Osteoblast (primary cell): Measurements from ENCODE around the gene XPOT. TPM values are rescaled to one million over a fixed set of nuclear protein-coding genes. Genes with fewer than 3 reads are reported as not detected.

Source experiments
- DNase-seq: peaks from one replicate; pipeline ENCODE4 v3.0.0; 2011; ENCODE audit warnings: low spot score, mixed read lengths; ENCODE audit not compliant: insufficient read length; ENCODE audit errors: missing footprints
- H2AFZ ChIP-seq: 2 replicates; pipeline ENCODE4 v1.6.0; 2011; ENCODE audit warnings: mild to moderate bottlenecking, low read length
- H3K27ac ChIP-seq: 2 replicates; pipeline ENCODE4 v1.5.1; 2011; ENCODE audit warnings: mild to moderate bottlenecking, low read depth, low read length, moderate library complexity
- H3K27me3 ChIP-seq: 2 replicates; pipeline ENCODE4 v1.6.0; 2012; ENCODE audit warnings: mild to moderate bottlenecking, control low read depth, inconsistent platforms, low read length, moderate library complexity; ENCODE audit not compliant: insufficient read depth
- H3K36me3 ChIP-seq: 2 replicates; pipeline ENCODE4 v1.5.1; 2011; ENCODE audit warnings: mild to moderate bottlenecking, low read length, control low read depth, moderate library complexity; ENCODE audit not compliant: insufficient read depth
- H3K4me1 ChIP-seq: 2 replicates; pipeline ENCODE4 v1.5.1; 2011; ENCODE audit warnings: mild to moderate bottlenecking, low read length, control low read depth, moderate library complexity; ENCODE audit not compliant: insufficient read depth
- H3K4me2 ChIP-seq: 2 replicates; pipeline ENCODE4 v1.6.0; 2011; ENCODE audit warnings: mild to moderate bottlenecking, low read length; ENCODE audit not compliant: insufficient read depth
- H3K4me3 ChIP-seq: fragments of 200-600 bp; sonication (generic); 3 replicates; pipeline ENCODE4 v1.5.1; 2012; ENCODE audit warnings: mild to moderate bottlenecking, low read length, inconsistent platforms; ENCODE audit not compliant: insufficient read depth
- H3K79me2 ChIP-seq: 2 replicates; pipeline ENCODE4 v1.6.0; 2012; ENCODE audit warnings: mild to moderate bottlenecking, low read length, control low read depth, inconsistent platforms; ENCODE audit not compliant: insufficient read depth
- H3K9me3 ChIP-seq: 2 replicates; pipeline ENCODE4 v1.5.1; 2011; ENCODE audit warnings: low read depth, low read length, control low read depth
- H4K20me1 ChIP-seq: 2 replicates; pipeline ENCODE4 v1.6.0; 2012; ENCODE audit warnings: mild to moderate bottlenecking, low read length, control low read depth; ENCODE audit not compliant: insufficient read depth
- CTCF ChIP-seq: IDR thresholded peaks from 2 replicates; pipeline ENCODE4 v1.5.1; 2011; ENCODE audit warnings: mild to moderate bottlenecking, low read depth, low read length, moderate library complexity; ENCODE audit errors: extremely low read depth
- total RNA-seq: library from RNA; depleted of rRNA; stranded (reverse); fragments of >200 nt; gene quantifications from 2 replicates; pipeline ENCODE4 v1.2.3, GENCODE V29; 2012

XPOT gene
- total RNA-seq, 1 donor: 217 TPM

DNA sequence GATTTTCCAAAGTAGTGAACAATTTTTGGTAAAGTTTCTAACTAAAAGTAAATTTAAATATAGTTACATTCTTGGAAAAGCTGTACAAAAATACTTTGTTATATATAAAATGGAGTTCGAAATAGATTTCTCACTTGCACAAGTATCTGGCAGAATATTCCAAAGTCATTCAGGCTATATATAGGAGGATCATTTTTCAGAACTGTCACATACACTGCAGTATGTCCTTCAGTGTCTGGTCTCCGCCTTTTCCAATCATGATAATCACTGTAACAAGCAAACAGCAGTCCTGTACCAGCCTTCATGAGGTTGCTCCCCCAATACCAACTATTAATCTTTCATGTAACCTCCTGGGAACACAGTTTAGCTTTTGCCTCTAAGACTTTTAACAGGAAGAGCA is 66.3 kb downstream of the XPOT start:
- Histone ChIP-seq H3K27ac (no peak overlapping the region), H4K20me1 (peaks cover 6% of the 10 kb centered on the region), H3K27me3 (no peaks in the 10 kb centered on the region), H2AFZ (no peak overlapping the region), H3K4me2 (no peak overlapping the region), H3K79me2 (peaks cover 37% of the 10 kb centered on the region), H3K36me3 (peaks cover 72% of the 10 kb centered on the region), H3K4me1 (no peaks in the 10 kb centered on the region), H3K9me3 (no peaks in the 10 kb centered on the region), H3K4me3 (no peak overlapping the region)
- TF ChIP-seq CTCF: no peak
- DNase-seq: no peak

- DNase-seq: no peak
- peaks cover 8% of the 10 kb centered on the region for H4K20me1 ChIP-seq
- no peak overlapping the region for H3K27ac ChIP-seq
- peaks cover 60% of the 10 kb centered on the region for H3K79me2 ChIP-seq
- no peaks in the 10 kb centered on the region for H3K4me1 ChIP-seq
- H3K4me3 ChIP-seq: no peak overlapping the region
- peaks cover 58% of the 10 kb centered on the region for H3K36me3 ChIP-seq
- no peaks in the 10 kb centered on the region for H3K9me3 ChIP-seq
- TF ChIP-seq CTCF: no peak
- H3K27me3 ChIP-seq: no peaks in the 10 kb centered on the region
- no peak overlapping the region for H3K4me2 ChIP-seq
- no peak overlapping the region for H2AFZ ChIP-seq
Measured at GRCh38 chr12:64473176-64473575, 69.0 kb downstream of the XPOT start.

DNA sequence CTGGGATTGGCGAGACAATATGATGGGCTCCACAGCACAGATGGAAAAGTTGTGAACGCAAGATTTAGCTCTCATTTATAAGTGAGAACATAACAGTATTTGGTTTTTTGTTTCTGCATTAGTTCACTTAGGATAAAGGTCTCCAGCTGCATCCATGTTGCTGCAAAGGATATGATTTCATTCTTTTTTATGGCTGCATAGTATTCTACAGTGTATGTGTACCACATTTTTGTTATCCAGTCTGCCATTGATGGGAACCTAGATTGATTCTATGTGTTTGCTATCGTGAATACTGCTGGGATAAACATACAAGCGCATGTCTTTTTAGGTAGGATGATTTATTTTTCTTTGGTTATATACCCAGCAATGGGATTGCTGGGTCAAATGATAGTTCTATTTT is 71.3 kb downstream of the XPOT start:
- no peak for TF ChIP-seq CTCF
- H3K27me3 ChIP-seq: no peaks in the 10 kb centered on the region
- H3K27ac ChIP-seq: no peak overlapping the region
- peaks cover 60% of the 10 kb centered on the region for H3K79me2 ChIP-seq
- no peak overlapping the region for H2AFZ ChIP-seq
- no peak for DNase-seq
- no peak overlapping the region for H3K4me3 ChIP-seq
- peaks cover 45% of the 10 kb centered on the region for H3K36me3 ChIP-seq
- no peaks in the 10 kb centered on the region for H3K4me1 ChIP-seq
- H3K4me2 ChIP-seq: no peak overlapping the region
- H4K20me1 ChIP-seq: peaks cover 7% of the 10 kb centered on the region
- no peaks in the 10 kb centered on the region for H3K9me3 ChIP-seq

- Histone ChIP-seq H4K20me1 (peaks cover 5% of the 10 kb centered on the region), H3K27me3 (no peaks in the 10 kb centered on the region), H2AFZ (no peak overlapping the region), H3K4me2 (no peak overlapping the region), H3K27ac (no peak overlapping the region), H3K79me2 (peaks cover 55% of the 10 kb centered on the region), H3K4me1 (no peaks in the 10 kb centered on the region), H3K4me3 (no peak overlapping the region), H3K9me3 (no peaks in the 10 kb centered on the region), H3K36me3 (peaks cover 36% of the 10 kb centered on the region)
- TF ChIP-seq CTCF: no peak
- DNase-seq: no peak
Measured at GRCh38 chr12:64476844-64477243, 72.7 kb downstream of the XPOT start.
